Esophagus muscularis mucosa (tissue), 3 donors: ENCODE results near the gene ALKBH4.

Source experiments
- CTCF ChIP-seq, 3 experiments: fragments of 200-600 bp in 2 of 3; fragments of 450-650 bp in 1 of 3; sonication (generic) in 2 of 3; IDR thresholded peaks; one replicate each; pipeline ENCODE4 v1.5.1; 2017 to 2019; ENCODE audit warnings: antibody characterized with exemption in 3 of 3, mild to moderate bottlenecking in 2 of 3, moderate library complexity in 1 of 3
- POLR2A ChIP-seq: fragments of 450-650 bp; IDR thresholded peaks from one replicate; pipeline ENCODE4 v1.6.1; 2017; ENCODE audit warnings: antibody characterized with exemption, moderate library complexity, mild to moderate bottlenecking, low read depth

- TF ChIP-seq CTCF (IDR thresholded peaks at IDR 0.05) = no peak
- no peak for TF ChIP-seq POLR2A
Observed at GRCh38 chr7:102418592-102418991, 46.1 kb downstream of the ALKBH4 start.
